Neural progenitor cell (in vitro differentiated cells): ENCODE data around the gene ZNF860.

Source experiments
- EZH2 ChIP-seq: fragments of 200-600 bp; sonication (generic); IDR thresholded peaks from 2 replicates; pipeline ENCODE4 v1.6.1; 2017; ENCODE audit warnings: antibody characterized with exemption, mild to moderate bottlenecking, moderate library complexity
- EZH2phosphoT487 ChIP-seq: fragments of 200-600 bp; sonication (generic); IDR thresholded peaks from 2 replicates; pipeline ENCODE4 v1.6.1; 2017; ENCODE audit warnings: antibody characterized with exemption
- TF ChIP-seq, protein P1 (sequence below): fragments of 200-600 bp; sonication (generic); IDR thresholded peaks from 2 replicates; pipeline ENCODE4 v1.5.1; 2017; ENCODE audit warnings: antibody characterized with exemption, mild to moderate bottlenecking

DNA sequence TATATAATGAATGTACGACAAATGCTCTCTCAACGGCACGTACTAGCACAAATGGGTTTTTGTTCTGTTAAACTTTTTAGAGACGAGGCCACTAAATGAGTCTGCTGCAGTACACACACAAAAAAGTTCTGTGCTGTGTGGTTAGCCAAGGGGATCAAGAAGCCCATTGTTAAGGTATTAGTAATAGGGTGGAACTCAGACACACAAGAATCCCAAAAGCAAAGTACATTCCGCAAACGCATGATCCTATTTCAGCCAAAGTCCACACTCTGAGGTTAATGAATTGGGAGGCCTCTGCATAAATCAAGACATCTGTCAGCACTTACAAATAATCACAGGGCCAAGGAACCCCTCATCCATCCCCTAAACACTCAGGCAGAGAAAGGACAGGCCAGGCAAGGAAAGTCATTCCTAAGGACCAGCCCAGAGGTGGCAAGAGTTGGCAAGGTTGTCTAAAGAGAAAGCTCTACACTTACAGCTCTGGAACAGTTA lies 12.6 kb upstream of the ZNF860 start:
- TF ChIP-seq, protein P1, sequence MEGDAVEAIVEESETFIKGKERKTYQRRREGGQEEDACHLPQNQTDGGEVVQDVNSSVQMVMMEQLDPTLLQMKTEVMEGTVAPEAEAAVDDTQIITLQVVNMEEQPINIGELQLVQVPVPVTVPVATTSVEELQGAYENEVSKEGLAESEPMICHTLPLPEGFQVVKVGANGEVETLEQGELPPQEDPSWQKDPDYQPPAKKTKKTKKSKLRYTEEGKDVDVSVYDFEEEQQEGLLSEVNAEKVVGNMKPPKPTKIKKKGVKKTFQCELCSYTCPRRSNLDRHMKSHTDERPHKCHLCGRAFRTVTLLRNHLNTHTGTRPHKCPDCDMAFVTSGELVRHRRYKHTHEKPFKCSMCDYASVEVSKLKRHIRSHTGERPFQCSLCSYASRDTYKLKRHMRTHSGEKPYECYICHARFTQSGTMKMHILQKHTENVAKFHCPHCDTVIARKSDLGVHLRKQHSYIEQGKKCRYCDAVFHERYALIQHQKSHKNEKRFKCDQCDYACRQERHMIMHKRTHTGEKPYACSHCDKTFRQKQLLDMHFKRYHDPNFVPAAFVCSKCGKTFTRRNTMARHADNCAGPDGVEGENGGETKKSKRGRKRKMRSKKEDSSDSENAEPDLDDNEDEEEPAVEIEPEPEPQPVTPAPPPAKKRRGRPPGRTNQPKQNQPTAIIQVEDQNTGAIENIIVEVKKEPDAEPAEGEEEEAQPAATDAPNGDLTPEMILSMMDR: no peak
- no peak for TF ChIP-seq EZH2
- no peak for TF ChIP-seq EZH2phosphoT487
